HTERT RPE-1 (cell line): Measurements from ENCODE around the gene FAM171A2.

Experiments used
- in situ Hi-C: fragments of 300-500 bp; cut with MboI; formaldehyde crosslinking; loops from 4 replicates; pipeline ENCODE4 v1.14.3; 2020; ENCODE audit warnings: low sequenced_read_pairs

The FAM171A2 gene

GRCh38 chr17:44307387-44308186 lies 56.1 kb downstream of the FAM171A2 start:
- in situ Hi-C loops = no loop called here

DNA sequence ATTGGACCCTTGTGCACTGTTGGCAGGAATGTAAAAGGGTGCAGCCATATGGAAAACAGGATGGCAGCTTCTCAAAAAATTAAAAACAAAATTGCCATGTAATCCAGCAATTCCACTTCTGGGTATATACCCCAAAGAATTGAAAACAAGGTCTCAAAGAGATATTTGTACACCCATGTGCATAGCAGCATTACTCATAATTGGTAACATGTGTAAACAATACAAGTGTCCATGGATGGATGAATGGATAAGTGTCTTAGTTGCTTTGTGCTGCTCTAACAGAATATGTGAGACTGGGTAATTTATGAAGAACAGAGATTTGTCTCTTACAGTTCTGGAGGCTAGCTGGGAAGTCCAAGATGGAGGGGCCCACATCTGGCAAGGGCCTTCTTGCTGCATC lies 59.0 kb downstream of the FAM171A2 start:
- in situ Hi-C loops = no loop called here
